Measurements from ENCODE around the gene TMEM88. TPM values are rescaled to one million over a fixed set of nuclear protein-coding genes. Genes with fewer than 3 reads are reported as not detected.
A peak's percentile ranks its signal among the peaks of the same experiment; 100 is the strongest.

TMEM88 gene
- total and polyA plus RNA-seq, 2 of the 13 experiments (the other 11 are each of a cell fraction or from before 2014, with no cell fraction given) = 0.31 to 0.66 TPM

GRCh38 chr17:7887482-7888183 lies 32.8 kb downstream of the TMEM88 start (continued):
- no peak for TF ChIP-seq RERE (CRISPR knock-in tag; IDR thresholded peaks at IDR 0.05; ENCODE audit: low read depth)
- TF ChIP-seq REL (CRISPR knock-in tag; conservative IDR thresholded peaks at IDR 0.05) = no peak
- peak; percentile 80; the same call in 1 of the 2 replicates for TF ChIP-seq ERF (CRISPR knock-in tag; IDR thresholded peaks at IDR 0.05)
- TF ChIP-seq FOXC1 (CRISPR knock-in tag; IDR thresholded peaks at IDR 0.05; ENCODE audit: borderline replicate concordance) = peak; percentile 39; the same call in 1 of the 2 replicates
- TF ChIP-seq HDAC1 (CRISPR knock-in tag; IDR thresholded peaks at IDR 0.05) = peak; percentile 75
- TF ChIP-seq ZNF646 (CRISPR knock-in tag; IDR thresholded peaks at IDR 0.05) = no peak
- TF ChIP-seq, protein P1, sequence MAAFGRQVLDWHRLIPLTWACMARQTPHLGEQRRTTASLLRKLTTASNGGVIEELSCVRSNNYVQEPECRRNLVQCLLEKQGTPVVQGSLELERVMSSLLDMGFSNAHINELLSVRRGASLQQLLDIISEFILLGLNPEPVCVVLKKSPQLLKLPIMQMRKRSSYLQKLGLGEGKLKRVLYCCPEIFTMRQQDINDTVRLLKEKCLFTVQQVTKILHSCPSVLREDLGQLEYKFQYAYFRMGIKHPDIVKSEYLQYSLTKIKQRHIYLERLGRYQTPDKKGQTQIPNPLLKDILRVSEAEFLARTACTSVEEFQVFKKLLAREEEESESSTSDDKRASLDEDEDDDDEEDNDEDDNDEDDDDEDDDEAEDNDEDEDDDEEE (CRISPR knock-in tag; IDR thresholded peaks at IDR 0.05) = peak; percentile 49; the same call in 1 of the 2 replicates

All from HepG2 (cell line).